HepG2 (cell line): Measurements from ENCODE around the gene PCYOX1L. TPM values are rescaled to one million over a fixed set of nuclear protein-coding genes. Genes with fewer than 3 reads are reported as not detected.

Source experiments
- ATAC-seq: fragments of 200-7000 bp; cut with Tn5 transposase; 3 replicates; pipeline ENCODE4 v1.9.1; 2020; ENCODE audit warnings: mild to moderate bottlenecking, moderate library complexity
- BruUV-seq: library from RNA; stranded (reverse); fragments of 400-500 nt; replicated peaks from 2 replicates; lab custom pipeline; 2021; lab: Mats Ljungman, UMichigan
- CTCF ChIA-PET: fragments of 300-600 bp; formaldehyde crosslinking; extraction: SDS; loops from one replicate; lab custom pipeline; 2021; ENCODE audit warnings: low total read pairs, inconsistent platforms, low intra/inter-chr PET ratio; lab: Yijun Ruan, JAX
- POLR2A ChIA-PET: fragments of 350-600 bp; sonication (Branson Sonifier 250); formaldehyde crosslinking; loops from one replicate; lab custom pipeline; 2020; ENCODE audit warnings: antibody characterized with exemption, inconsistent platforms; lab: Yijun Ruan, JAX
- DNase-seq: peaks from one replicate; pipeline ENCODE4 v3.0.0-alpha.2; 2015; ENCODE audit warnings: low spot score
- FAIRE-seq: peaks from 3 replicates; lab custom pipeline; 2011; peaks lifted over from hg19 to GRCh38; lab: Jason Lieb, UNC
- H2AFZ ChIP-seq: one replicate; pipeline ENCODE4 v1.6.1; 2011; ENCODE audit warnings: low read length, inconsistent platforms
- H3K27ac ChIP-seq: fragments of 300-600 bp; 3 replicates; pipeline ENCODE4 v1.8.0; 2011; ENCODE audit warnings: mixed run types, mild to moderate bottlenecking, mixed read lengths, low read length, inconsistent platforms; ENCODE audit not compliant: insufficient read depth; ENCODE audit errors: extremely low read length
- H3K27me3 ChIP-seq, 2 experiments: fragments of 200-600 bp in 1 of 2; 2 replicates in 1 of 2; 3 replicates in 1 of 2; pipeline versions ENCODE4 v1.6.0 to v1.8.0; 2011; ENCODE audit warnings: low read length in 2 of 2, mild to moderate bottlenecking in 2 of 2, moderate library complexity in 2 of 2, inconsistent platforms in 1 of 2; ENCODE audit not compliant: insufficient read depth in 2 of 2, control insufficient read depth in 1 of 2
- H3K36me3 ChIP-seq, 2 experiments: fragments of 200-600 bp in 1 of 2; replicated peaks in 1 of 2; 2 replicates in 1 of 2; 3 replicates in 1 of 2; pipeline versions ENCODE4 v1.5.1 to v1.8.0; 2011; ENCODE audit warnings: low read length in 2 of 2, inconsistent platforms in 1 of 2; ENCODE audit not compliant: insufficient read depth in 2 of 2, control insufficient read depth in 1 of 2
- H3K4me1 ChIP-seq: 2 replicates; pipeline ENCODE4 v1.5.1; 2012; ENCODE audit warnings: low read length, inconsistent platforms; ENCODE audit not compliant: insufficient read depth
- H3K4me2 ChIP-seq: 2 replicates; pipeline ENCODE4 v1.6.0; 2011; ENCODE audit warnings: low read depth, low read length, inconsistent platforms
- H3K4me3 ChIP-seq, 3 experiments: fragments of 200-600 bp in 1 of 3; sonication (generic), shearing (Covaris generic) in 1 of 3; replicated peaks in 1 of 3; 2 replicates each; pipeline ENCODE4 v1.5.1; 2011 to 2016; ENCODE audit warnings: low read length in 3 of 3, inconsistent platforms in 2 of 3, low read depth in 2 of 3, mild to moderate bottlenecking in 2 of 3, control low read depth in 1 of 3, mixed read lengths in 1 of 3; ENCODE audit not compliant: insufficient read depth in 1 of 3
- H3K79me2 ChIP-seq: one replicate; pipeline ENCODE4 v1.6.1; 2011; ENCODE audit warnings: low read length, inconsistent platforms; ENCODE audit not compliant: insufficient read depth
- H3K9ac ChIP-seq: 2 replicates; pipeline ENCODE4 v1.6.0; 2011; ENCODE audit warnings: mild to moderate bottlenecking, low read depth, low read length, inconsistent platforms; ENCODE audit not compliant: insufficient read depth
- H3K9me3 ChIP-seq: 2 replicates; pipeline ENCODE4 v1.5.1; 2012; ENCODE audit warnings: mild to moderate bottlenecking, low read length
- H4K20me1 ChIP-seq: 2 replicates; pipeline ENCODE4 v1.6.0; 2011; ENCODE audit warnings: inconsistent platforms, mild to moderate bottlenecking, low read length, moderate library complexity; ENCODE audit not compliant: insufficient read depth
- ARNTL ChIP-seq: sonication (generic); formaldehyde crosslinking; IDR thresholded peaks from 2 replicates; pipeline ENCODE4 v1.4.0; 2020; ENCODE audit warnings: mild to moderate bottlenecking, missing genetic modification reagents
- ASH2L ChIP-seq: fragments of 300-600, 200-600 bp; sonication (generic); IDR thresholded peaks from 2 replicates; pipeline ENCODE4 v1.7.0; 2017; ENCODE audit warnings: low read depth, mild to moderate bottlenecking, moderate library complexity, mixed read lengths, low read length; ENCODE audit not compliant: insufficient read length
- PTBP1 ChIP-seq: fragments of 200-400 bp; formaldehyde crosslinking; IDR thresholded peaks from 2 replicates; pipeline ENCODE4 v1.6.1; 2018; ENCODE audit warnings: low read length, low read depth; ENCODE audit not compliant: poor library complexity, severe bottlenecking
- ZNF652 ChIP-seq: IDR thresholded peaks from 2 replicates; pipeline ENCODE4 v1.6.1; 2016; ENCODE audit warnings: low read depth, borderline replicate concordance
- WGBS: methylation state at CpG from one replicate; pipeline ENCODE4 v1.1.6; 2017; ENCODE audit warnings: low lambda C conversion rate; 5-methylcytosine and 5-hydroxymethylcytosine counted together
- in situ Hi-C: cut with HindIII; loops from 2 replicates; pipeline ENCODE4 v1.10.0; 2017; ENCODE audit warnings: low pct_unique_long_range_greater_than_20kb; ENCODE audit not compliant: extremely low pct_ligation_motif_present
- intact Hi-C: fragments of 100-400 bp; cut with micrococcal nuclease; formaldehyde crosslinking; loops from one replicate; pipeline ENCODE4 v1.10.0; 2022; ENCODE audit not compliant: unreplicated experiment
- polyA plus RNA-seq, 8 experiments: library from polyadenylated mRNA; depleted of rRNA in 3 of 8; stranded (reverse) in 7 of 8; unstranded in 1 of 8; fragments of >200 nt; fragmentation: Illumina TruSeq in 4 of 8; extraction: Trizol in 4 of 8; gene quantifications; 2 replicates each; pipeline versions ENCODE4 v1.2.1 to v1.2.3, GENCODE V29; 2011 to 2016; ENCODE audit warnings: low read depth in 4 of 8, missing spikeins in 1 of 8, mixed read lengths in 1 of 8; ENCODE audit not compliant: insufficient read depth in 1 of 8
- total RNA-seq, 5 experiments: library from RNA; depleted of rRNA; stranded (reverse); fragments of >200 nt; fragmentation: Illumina TruSeq; extraction: Trizol; gene quantifications; 2 replicates each; pipeline ENCODE4 v1.2.3, GENCODE V29; 2016; ENCODE audit warnings: low read depth in 1 of 5
- TF ChIP-seq, protein P1 (sequence below): sonication (generic); formaldehyde crosslinking; IDR thresholded peaks from 2 replicates; pipeline ENCODE4 v1.8.0; 2022; ENCODE audit warnings: low read depth, missing genetic modification reagents
- TF ChIP-seq, protein P2 (sequence below): sonication (generic); formaldehyde crosslinking; IDR thresholded peaks from 2 replicates; pipeline ENCODE4 v1.5.1; 2020; ENCODE audit warnings: mild to moderate bottlenecking, missing genetic modification reagents, moderate library complexity
- TF ChIP-seq, protein P3 (sequence below): sonication (generic); formaldehyde crosslinking; IDR thresholded peaks from 2 replicates; pipeline ENCODE4 v1.4.0; 2020; ENCODE audit warnings: missing genetic modification reagents
- TF ChIP-seq, protein P4 (sequence below): IDR thresholded peaks from 2 replicates; pipeline ENCODE4 v1.6.1; 2018; ENCODE audit warnings: missing genetic modification reagents

PCYOX1L gene
- total and polyA plus RNA-seq, 2 of the 13 experiments (the other 11 are each of a cell fraction or from before 2014, with no cell fraction given), result 1.00 to 3.7 TPM

DNA sequence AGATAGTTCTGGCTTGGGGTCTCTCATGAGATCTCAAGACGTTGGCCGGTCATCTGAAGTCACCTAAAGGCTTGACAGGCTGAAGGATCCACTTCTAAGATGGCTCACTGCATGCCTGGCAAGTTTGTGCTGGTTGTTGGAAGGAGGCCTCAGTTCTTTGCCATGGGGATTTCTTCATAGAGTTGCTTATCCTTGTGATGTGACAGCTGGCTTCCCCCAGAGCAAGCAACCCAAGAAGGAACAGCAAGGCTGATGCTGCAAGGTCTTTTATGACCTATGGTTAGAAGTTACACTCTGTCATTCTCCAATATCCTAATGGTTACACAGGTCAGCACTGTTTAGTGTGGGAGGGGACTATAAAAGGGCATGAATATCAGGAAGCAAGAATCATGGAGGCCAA, 33.2 kb upstream of the PCYOX1L start:
- TF ChIP-seq, protein P1, sequence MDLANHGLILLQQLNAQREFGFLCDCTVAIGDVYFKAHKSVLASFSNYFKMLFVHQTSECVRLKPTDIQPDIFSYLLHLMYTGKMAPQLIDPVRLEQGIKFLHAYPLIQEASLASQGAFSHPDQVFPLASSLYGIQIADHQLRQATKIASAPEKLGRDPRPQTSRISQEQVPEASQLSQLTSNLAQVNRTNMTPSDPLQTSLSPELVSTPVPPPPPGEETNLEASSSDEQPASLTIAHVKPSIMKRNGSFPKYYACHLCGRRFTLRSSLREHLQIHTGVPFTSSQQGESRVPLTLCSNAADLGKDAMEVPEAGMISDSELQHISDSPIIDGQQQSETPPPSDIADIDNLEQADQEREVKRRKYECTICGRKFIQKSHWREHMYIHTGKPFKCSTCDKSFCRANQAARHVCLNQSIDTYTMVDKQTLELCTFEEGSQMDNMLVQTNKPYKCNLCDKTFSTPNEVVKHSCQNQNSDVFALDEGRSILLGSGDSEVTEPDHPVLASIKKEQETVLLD (CRISPR knock-in tag), result no peak
- TF ChIP-seq ASH2L (no peak), PTBP1 (no peak), ARNTL (CRISPR knock-in tag) (no peak), ZNF652 (CRISPR knock-in tag) (no peak)
- TF ChIP-seq, protein P2, sequence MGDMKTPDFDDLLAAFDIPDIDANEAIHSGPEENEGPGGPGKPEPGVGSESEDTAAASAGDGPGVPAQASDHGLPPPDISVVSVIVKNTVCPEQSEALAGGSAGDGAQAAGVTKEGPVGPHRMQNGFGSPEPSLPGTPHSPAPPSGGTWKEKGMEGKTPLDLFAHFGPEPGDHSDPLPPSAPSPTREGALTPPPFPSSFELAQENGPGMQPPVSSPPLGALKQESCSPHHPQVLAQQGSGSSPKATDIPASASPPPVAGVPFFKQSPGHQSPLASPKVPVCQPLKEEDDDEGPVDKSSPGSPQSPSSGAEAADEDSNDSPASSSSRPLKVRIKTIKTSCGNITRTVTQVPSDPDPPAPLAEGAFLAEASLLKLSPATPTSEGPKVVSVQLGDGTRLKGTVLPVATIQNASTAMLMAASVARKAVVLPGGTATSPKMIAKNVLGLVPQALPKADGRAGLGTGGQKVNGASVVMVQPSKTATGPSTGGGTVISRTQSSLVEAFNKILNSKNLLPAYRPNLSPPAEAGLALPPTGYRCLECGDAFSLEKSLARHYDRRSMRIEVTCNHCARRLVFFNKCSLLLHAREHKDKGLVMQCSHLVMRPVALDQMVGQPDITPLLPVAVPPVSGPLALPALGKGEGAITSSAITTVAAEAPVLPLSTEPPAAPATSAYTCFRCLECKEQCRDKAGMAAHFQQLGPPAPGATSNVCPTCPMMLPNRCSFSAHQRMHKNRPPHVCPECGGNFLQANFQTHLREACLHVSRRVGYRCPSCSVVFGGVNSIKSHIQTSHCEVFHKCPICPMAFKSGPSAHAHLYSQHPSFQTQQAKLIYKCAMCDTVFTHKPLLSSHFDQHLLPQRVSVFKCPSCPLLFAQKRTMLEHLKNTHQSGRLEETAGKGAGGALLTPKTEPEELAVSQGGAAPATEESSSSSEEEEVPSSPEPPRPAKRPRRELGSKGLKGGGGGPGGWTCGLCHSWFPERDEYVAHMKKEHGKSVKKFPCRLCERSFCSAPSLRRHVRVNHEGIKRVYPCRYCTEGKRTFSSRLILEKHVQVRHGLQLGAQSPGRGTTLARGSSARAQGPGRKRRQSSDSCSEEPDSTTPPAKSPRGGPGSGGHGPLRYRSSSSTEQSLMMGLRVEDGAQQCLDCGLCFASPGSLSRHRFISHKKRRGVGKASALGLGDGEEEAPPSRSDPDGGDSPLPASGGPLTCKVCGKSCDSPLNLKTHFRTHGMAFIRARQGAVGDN (CRISPR knock-in tag), result no peak
- TF ChIP-seq, protein P3, sequence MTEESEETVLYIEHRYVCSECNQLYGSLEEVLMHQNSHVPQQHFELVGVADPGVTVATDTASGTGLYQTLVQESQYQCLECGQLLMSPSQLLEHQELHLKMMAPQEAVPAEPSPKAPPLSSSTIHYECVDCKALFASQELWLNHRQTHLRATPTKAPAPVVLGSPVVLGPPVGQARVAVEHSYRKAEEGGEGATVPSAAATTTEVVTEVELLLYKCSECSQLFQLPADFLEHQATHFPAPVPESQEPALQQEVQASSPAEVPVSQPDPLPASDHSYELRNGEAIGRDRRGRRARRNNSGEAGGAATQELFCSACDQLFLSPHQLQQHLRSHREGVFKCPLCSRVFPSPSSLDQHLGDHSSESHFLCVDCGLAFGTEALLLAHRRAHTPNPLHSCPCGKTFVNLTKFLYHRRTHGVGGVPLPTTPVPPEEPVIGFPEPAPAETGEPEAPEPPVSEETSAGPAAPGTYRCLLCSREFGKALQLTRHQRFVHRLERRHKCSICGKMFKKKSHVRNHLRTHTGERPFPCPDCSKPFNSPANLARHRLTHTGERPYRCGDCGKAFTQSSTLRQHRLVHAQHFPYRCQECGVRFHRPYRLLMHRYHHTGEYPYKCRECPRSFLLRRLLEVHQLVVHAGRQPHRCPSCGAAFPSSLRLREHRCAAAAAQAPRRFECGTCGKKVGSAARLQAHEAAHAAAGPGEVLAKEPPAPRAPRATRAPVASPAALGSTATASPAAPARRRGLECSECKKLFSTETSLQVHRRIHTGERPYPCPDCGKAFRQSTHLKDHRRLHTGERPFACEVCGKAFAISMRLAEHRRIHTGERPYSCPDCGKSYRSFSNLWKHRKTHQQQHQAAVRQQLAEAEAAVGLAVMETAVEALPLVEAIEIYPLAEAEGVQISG, result no peak
- TF ChIP-seq, protein P4, sequence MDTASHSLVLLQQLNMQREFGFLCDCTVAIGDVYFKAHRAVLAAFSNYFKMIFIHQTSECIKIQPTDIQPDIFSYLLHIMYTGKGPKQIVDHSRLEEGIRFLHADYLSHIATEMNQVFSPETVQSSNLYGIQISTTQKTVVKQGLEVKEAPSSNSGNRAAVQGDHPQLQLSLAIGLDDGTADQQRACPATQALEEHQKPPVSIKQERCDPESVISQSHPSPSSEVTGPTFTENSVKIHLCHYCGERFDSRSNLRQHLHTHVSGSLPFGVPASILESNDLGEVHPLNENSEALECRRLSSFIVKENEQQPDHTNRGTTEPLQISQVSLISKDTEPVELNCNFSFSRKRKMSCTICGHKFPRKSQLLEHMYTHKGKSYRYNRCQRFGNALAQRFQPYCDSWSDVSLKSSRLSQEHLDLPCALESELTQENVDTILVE (CRISPR knock-in tag), result no peak
- Histone ChIP-seq H3K27ac (no peak overlapping the region), H3K4me2 (no peak overlapping the region), H3K4me1 (peaks cover 65% of the 10 kb centered on the region), H3K4me3 (no peak overlapping the region), H3K9ac (no peak overlapping the region), H3K27me3 (0 out of 5 replicates have a peak, but pooled peaks cover 0 to 1% of the 10 kb centered on the region in 2 experiments), H2AFZ (no peak overlapping the region), H3K9me3 (no peaks in the 10 kb centered on the region), H3K36me3 (no peaks in the 10 kb centered on the region), H4K20me1 (no peaks in the 10 kb centered on the region), H3K79me2 (no peaks in the 10 kb centered on the region)
- FAIRE-seq (peak; percentile 36), DNase-seq (no peak), ATAC-seq (no peak)
- 100% methylated on average over 2 of the region's 2 CpGs for WGBS
- intact Hi-C loops, result no loop called here
- BruUV-seq, result no TSS peak
- ChIA-PET POLR2A (interaction anchor here (6.7 kb wide), 1 partner anchor 20 kb away, joined by 93 read pairs; the partner anchor contains the start of gene GRPEL2), CTCF (no interaction called here)
- in situ Hi-C loops, result loop anchor here (5.0 kb wide), 2 partner anchors 48 to 108 kb away; no protein-coding TSS in a partner anchor
